Tibial artery (tissue), 4 donors: ENCODE data around the gene DDX4.
"Not testable (repeated sequence)": the region's sequence is repeated elsewhere in the genome, so short reads cannot be mapped to it uniquely, and the experiment has no call there.

Experiments
- DNase-seq, 2 donors: peaks; one replicate each; pipeline ENCODE4 v3.0.0-alpha.2; 2019
- H3K27ac ChIP-seq, 2 donors: fragments of 200-600 bp; sonication (generic) in 1 of 2; 1 replicate in 1 of 2; 2 replicates in 1 of 2; pipeline ENCODE4 v1.5.1; 2018 to 2019; ENCODE audit warnings: mild to moderate bottlenecking in 1 of 2
- H3K27me3 ChIP-seq, 2 donors: fragments of 200-600 bp; sonication (generic) in 1 of 2; one replicate each; pipeline versions ENCODE4 v1.5.1 to v1.6.0; 2016 to 2019
- H3K36me3 ChIP-seq, 3 donors: fragments of 200-600 bp; sonication (generic) in 2 of 3; one replicate each; pipeline ENCODE4 v1.5.1; 2016 to 2019; ENCODE audit warnings: mild to moderate bottlenecking in 2 of 3
- H3K4me1 ChIP-seq, 4 donors: fragments of 200-600 bp; sonication (generic) in 2 of 4; 1 replicate in 3 of 4; 2 replicates in 1 of 4; pipeline ENCODE4 v1.5.1; 2016 to 2019
- H3K4me3 ChIP-seq, 2 donors: fragments of 200-600 bp; sonication (generic) in 1 of 2; 1 replicate in 1 of 2; 2 replicates in 1 of 2; pipeline ENCODE4 v1.5.1; 2018 to 2019; ENCODE audit warnings: mild to moderate bottlenecking in 2 of 2
- H3K9me3 ChIP-seq, 3 donors: fragments of 200-600 bp; sonication (generic) in 1 of 3; one replicate each; pipeline ENCODE4 v1.5.1; 2016 to 2019
- intact Hi-C: fragments of 100-400 bp; cut with DNase I; formaldehyde crosslinking; loops from one replicate; pipeline ENCODE4 v1.15.0; 2023; ENCODE audit warnings: low total_unique reads
- TF ChIP-seq, protein P1 (sequence below), 2 experiments: fragments of 200-600 bp in 1 of 2; fragments of 450-650 bp in 1 of 2; IDR thresholded peaks; one replicate each; pipeline ENCODE4 v1.5.1; 2017 to 2019; ENCODE audit warnings: antibody characterized with exemption in 2 of 2, mild to moderate bottlenecking in 1 of 2, moderate library complexity in 1 of 2

The DDX4 gene

DNA sequence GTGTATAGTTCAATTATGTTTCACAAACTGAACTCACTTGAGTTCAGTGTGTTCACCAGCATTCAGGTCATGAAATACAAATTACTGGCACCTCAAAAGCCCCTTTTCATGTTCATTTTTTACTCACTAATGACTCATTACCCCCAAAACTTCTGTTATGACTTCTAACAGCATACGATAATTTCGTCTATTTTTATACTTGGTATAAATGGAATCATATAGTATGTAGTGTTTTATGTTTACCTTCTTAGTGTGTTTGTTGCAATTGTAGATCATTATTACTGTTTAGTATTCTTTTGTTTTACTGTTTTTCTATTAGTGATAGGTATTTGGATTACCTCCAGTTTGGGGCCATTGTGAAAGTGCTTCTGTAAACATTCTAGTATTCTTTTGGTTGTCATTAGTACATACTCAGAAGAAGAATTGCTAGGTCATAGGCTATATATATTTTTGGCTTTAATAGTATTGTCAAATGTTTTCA, 33.4 kb downstream of the DDX4 start:
- peaks cover 0 to 5% (median 0%) of the 10 kb centered on the region in 4 donors for H3K4me1 ChIP-seq
- TF ChIP-seq, protein P1, sequence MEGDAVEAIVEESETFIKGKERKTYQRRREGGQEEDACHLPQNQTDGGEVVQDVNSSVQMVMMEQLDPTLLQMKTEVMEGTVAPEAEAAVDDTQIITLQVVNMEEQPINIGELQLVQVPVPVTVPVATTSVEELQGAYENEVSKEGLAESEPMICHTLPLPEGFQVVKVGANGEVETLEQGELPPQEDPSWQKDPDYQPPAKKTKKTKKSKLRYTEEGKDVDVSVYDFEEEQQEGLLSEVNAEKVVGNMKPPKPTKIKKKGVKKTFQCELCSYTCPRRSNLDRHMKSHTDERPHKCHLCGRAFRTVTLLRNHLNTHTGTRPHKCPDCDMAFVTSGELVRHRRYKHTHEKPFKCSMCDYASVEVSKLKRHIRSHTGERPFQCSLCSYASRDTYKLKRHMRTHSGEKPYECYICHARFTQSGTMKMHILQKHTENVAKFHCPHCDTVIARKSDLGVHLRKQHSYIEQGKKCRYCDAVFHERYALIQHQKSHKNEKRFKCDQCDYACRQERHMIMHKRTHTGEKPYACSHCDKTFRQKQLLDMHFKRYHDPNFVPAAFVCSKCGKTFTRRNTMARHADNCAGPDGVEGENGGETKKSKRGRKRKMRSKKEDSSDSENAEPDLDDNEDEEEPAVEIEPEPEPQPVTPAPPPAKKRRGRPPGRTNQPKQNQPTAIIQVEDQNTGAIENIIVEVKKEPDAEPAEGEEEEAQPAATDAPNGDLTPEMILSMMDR (IDR thresholded peaks at IDR 0.05): no peak
- H3K36me3 ChIP-seq: no peaks in the 10 kb centered on the region
- DNase-seq: no peak
- H3K9me3 ChIP-seq: no peaks in the 10 kb centered on the region
- peaks cover 0 to 2% of the 10 kb centered on the region in 2 donors for H3K27me3 ChIP-seq
- intact Hi-C loops: no loop called here
- H3K27ac ChIP-seq: no peak overlapping the region
- H3K4me3 ChIP-seq: no peak overlapping the region

DNA sequence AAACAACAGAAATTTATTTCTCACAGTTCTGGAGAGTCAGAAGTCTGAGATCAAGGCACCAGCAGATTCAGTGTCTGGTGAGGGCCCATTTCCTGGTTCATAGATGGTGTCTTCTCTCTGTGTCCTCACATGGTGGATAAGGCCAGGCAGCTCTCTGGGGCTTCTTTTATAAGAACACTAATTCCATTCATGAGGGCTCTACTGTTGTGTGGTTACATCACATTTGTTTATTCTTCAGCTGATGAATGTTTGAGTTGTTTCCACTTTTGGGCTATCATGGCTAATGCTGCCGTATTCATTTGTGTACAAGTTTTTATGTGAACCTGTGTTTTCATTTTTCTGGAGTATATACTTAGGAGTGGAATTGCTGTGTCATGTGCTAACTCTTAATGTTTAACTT, 35.2 kb downstream of the DDX4 start:
- Histone ChIP-seq H3K27me3 (peaks cover 0 to 2% of the 10 kb centered on the region in 2 donors), H3K4me1 (no peaks in the 10 kb centered on the region), H3K36me3 (no peaks in the 10 kb centered on the region), H3K27ac (no peak overlapping the region), H3K9me3 (no peaks in the 10 kb centered on the region), H3K4me3 (no peak overlapping the region)
- intact Hi-C loops: no loop called here
- TF ChIP-seq, protein P1 (IDR thresholded peaks at IDR 0.05): no peak
- DNase-seq: no peak

DNA sequence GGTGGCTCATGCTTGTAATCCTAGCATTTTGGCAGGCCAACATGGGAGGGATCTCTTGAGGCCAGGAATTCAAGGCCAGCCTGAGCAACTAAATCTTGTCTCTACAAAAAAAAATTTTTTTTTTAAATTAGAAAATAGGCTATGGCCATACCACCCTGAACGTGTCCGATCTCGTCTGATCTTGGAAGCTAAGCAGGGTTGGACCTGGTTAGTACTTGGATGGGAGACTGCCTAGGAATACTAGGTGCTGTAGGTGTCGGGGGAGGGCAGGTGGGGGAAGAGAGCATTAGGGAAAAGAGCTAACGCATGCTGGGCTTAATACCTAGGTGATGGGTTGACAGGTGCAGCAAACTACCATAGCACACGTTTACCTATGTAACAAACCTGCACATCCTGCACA, 39.5 kb downstream of the DDX4 start:
- Histone ChIP-seq H3K9me3 (no peaks in the 10 kb centered on the region), H3K27ac (no peak overlapping the region), H3K4me1 (no peaks in the 10 kb centered on the region), H3K4me3 (no peak overlapping the region), H3K36me3 (no peaks in the 10 kb centered on the region), H3K27me3 (peaks cover 0 to 2% of the 10 kb centered on the region in 2 donors)
- TF ChIP-seq, protein P1 (IDR thresholded peaks at IDR 0.05): no peak
- no peak for DNase-seq
- intact Hi-C loops: no loop called here

DNA sequence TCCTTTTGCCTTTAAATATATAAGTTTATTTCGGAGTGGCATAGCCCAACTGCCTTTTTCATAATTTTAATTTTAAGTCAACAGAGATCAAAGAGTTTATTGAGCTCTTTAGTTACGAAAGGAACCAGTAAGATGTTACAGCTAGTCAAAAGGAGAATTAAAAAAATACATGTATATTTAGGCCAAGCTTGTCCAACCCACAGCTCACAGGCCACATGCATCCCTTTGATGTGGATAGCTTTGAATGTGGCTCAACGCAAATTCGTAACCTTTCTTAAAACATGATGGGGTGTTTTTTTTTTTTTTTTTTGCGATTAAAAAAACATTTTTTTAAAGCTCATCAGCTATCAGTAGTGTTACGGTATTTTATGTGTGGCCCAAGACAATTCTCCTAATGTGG, 63.1 kb downstream of the DDX4 start:
- TF ChIP-seq, protein P1 (IDR thresholded peaks at IDR 0.05): no peak
- Histone ChIP-seq H3K4me1 (no peaks in the 10 kb centered on the region), H3K36me3 (no peaks in the 10 kb centered on the region), H3K9me3 (no peaks in the 10 kb centered on the region), H3K4me3 (no peak overlapping the region), H3K27ac (no peak overlapping the region), H3K27me3 (no peaks in the 10 kb centered on the region)
- intact Hi-C loops: no loop called here
- no peak for DNase-seq

DNA sequence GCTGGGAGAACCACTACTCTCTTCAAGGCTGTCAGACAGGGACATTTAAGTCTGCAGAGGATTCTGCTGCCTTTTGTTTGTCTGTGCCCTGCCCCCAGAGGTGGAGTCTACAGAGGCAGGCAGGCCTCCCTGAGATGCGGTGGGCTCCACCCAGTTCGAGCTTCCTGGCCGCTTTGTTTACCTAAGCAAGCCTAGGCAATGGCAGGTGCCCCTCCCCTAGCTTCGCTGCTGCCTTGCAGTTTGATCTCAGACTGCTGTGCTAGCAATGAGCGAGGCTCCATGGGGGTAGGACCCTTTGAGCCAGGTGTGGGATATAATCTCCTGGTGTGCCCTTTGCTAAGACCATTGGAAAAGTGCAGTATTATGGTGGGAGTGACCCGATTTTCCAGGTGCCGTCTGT, 71.0 kb downstream of the DDX4 start:
- H3K27me3 ChIP-seq, H3K9me3 ChIP-seq, H3K36me3 ChIP-seq, DNase-seq, H3K4me3 ChIP-seq, H3K4me1 ChIP-seq, H3K27ac ChIP-seq, intact Hi-C loops: not testable (repeated sequence)

DNA sequence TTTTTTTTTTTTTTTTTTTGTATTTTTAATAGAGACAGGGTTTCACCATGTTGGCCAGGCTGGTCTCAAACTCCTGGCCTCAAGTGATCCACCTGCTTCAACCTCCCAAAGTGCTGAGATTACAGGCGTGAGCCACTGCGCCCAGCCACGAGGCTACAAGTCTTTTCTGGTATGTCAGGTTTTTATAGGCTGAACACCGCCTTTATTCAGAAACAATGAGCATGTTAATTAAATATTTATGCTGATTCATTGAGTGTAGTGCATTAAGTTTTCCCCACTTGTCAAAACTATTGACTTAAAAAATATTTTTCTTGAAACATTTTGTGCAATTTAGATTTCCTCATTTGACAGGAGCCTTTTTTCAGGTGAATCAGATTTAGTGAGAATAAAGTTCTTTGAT, 78.1 kb downstream of the DDX4 start:
- DNase-seq, intact Hi-C loops, H3K9me3 ChIP-seq, H3K27me3 ChIP-seq, H3K27ac ChIP-seq, H3K4me3 ChIP-seq, H3K36me3 ChIP-seq, H3K4me1 ChIP-seq: not testable (repeated sequence)

DNA sequence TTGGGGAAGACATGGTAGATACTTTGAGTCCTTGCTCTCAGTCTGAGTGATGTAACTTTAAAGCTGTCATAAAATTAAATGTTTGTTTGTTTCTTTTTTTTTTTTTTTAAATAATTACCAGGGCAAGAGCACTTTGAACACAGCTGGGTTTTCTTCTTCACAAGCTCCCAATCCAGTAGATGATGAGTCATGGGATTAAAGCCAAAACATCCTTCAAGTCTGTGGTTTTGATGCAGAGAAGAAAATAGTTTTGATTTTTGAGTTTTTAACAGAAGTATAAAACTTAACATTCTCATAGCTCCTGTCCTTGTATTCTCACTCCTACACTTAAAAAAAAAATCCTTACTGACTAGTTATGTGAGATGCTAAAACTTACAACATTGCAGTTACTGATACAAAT, 78.5 kb downstream of the DDX4 start:
- Histone ChIP-seq H3K27me3 (peaks cover 0 to 8% of the 10 kb centered on the region in 2 donors), H3K4me1 (no peaks in the 10 kb centered on the region), H3K9me3 (no peaks in the 10 kb centered on the region), H3K36me3 (no peaks in the 10 kb centered on the region), H3K4me3 (no peak overlapping the region), H3K27ac (no peak overlapping the region)
- DNase-seq: no peak
- intact Hi-C loops: no loop called here
- TF ChIP-seq, protein P1 (IDR thresholded peaks at IDR 0.05): no peak
